Osteocyte (in vitro differentiated cells): ENCODE data around the gene FIGN. TPM values are rescaled to one million over a fixed set of nuclear protein-coding genes. Genes with fewer than 3 reads are reported as not detected.

Experiments
- DNase-seq: peaks from one replicate; pipeline ENCODE4 v3.0.0; 2021; ENCODE audit warnings: mixed read lengths; ENCODE audit not compliant: unreplicated experiment; ENCODE audit errors: extremely low spot score
- H3K27ac Mint-ChIP-seq: one replicate; pipeline ENCODE4 v1.8.0; 2021; ENCODE audit warnings: mild to moderate bottlenecking, mixed read lengths; ENCODE audit not compliant: unreplicated experiment
- H3K27me3 Mint-ChIP-seq: one replicate; pipeline ENCODE4 v1.8.0; 2021; ENCODE audit warnings: mixed read lengths; ENCODE audit not compliant: unreplicated experiment
- H3K36me3 Mint-ChIP-seq: one replicate; pipeline ENCODE4 v1.8.0; 2021; ENCODE audit warnings: mixed read lengths; ENCODE audit not compliant: unreplicated experiment
- H3K4me1 Mint-ChIP-seq: one replicate; pipeline ENCODE4 v1.8.0; 2021; ENCODE audit warnings: mixed read lengths; ENCODE audit not compliant: unreplicated experiment
- H3K4me3 Mint-ChIP-seq: one replicate; pipeline ENCODE4 v1.8.0; 2021; ENCODE audit warnings: mild to moderate bottlenecking, moderate library complexity, mixed read lengths; ENCODE audit not compliant: unreplicated experiment
- H3K9me3 Mint-ChIP-seq: one replicate; pipeline ENCODE4 v1.8.0; 2021; ENCODE audit warnings: mixed read lengths; ENCODE audit not compliant: unreplicated experiment
- CTCF ChIP-seq: fragments of 200-600 bp; sonication (generic); IDR thresholded peaks from 2 replicates; pipeline ENCODE4 v1.5.0; 2021; ENCODE audit warnings: antibody characterized with exemption, mild to moderate bottlenecking, moderate library complexity
- total RNA-seq: library from RNA; stranded (reverse); gene quantifications from 2 replicates; pipeline ENCODE4 v1.2.1, GENCODE V29; 2021

Gene FIGN
- total RNA-seq, 1 donor from 2014 or later = 37.7 TPM

DNA sequence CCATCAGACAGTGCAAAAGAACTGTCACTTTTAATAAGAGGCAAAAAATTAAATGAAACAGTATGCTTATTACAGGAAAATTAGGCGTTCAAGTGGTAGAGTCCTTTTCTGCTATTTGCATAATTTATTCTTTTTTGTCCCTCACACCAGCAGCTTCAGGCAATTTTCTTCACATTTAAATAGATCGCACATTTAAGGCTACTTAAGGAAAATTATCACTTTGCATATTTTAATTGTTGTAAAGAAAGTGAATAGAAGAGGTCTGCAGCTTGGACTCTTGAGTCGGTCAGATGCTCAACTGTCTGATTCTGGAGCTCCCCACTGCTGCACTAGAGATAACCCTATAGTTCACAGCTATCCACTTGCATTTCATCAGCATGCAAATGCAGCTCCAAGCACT lies 141.3 kb downstream of the FIGN start:
- Mint-ChIP-seq H3K27ac (no peak overlapping the region), H3K36me3 (no peaks in the 10 kb centered on the region), H3K9me3 (peaks cover 4% of the 10 kb centered on the region), H3K4me3 (no peak overlapping the region), H3K4me1 (peaks cover 39% of the 10 kb centered on the region), H3K27me3 (no peaks in the 10 kb centered on the region)
- no peak for DNase-seq
- no peak for TF ChIP-seq CTCF

DNA sequence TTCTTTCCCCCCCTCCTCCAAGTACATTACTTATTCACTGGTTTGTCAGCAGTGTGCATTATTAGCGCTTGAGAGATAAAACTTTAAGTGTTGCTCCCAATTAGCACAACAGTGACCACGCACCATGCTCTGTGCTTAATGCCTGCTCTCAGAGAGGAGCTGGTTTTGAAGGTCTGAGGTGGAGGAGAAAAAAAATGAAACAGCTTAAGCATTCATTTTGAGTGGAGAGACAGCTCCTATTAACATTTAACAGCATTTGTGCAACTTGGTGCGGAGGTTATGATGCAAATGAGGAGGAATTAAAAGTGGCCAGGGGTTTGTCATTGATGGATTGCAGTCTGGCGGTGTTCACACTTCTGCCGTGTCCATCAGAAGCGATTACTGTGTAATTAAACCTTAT lies 141.8 kb downstream of the FIGN start:
- no peak for TF ChIP-seq CTCF
- Mint-ChIP-seq H3K27ac (no peak overlapping the region), H3K4me3 (no peak overlapping the region), H3K4me1 (peaks cover 34% of the 10 kb centered on the region), H3K36me3 (no peaks in the 10 kb centered on the region), H3K9me3 (peaks cover 4% of the 10 kb centered on the region), H3K27me3 (no peaks in the 10 kb centered on the region)
- DNase-seq = no peak

DNA sequence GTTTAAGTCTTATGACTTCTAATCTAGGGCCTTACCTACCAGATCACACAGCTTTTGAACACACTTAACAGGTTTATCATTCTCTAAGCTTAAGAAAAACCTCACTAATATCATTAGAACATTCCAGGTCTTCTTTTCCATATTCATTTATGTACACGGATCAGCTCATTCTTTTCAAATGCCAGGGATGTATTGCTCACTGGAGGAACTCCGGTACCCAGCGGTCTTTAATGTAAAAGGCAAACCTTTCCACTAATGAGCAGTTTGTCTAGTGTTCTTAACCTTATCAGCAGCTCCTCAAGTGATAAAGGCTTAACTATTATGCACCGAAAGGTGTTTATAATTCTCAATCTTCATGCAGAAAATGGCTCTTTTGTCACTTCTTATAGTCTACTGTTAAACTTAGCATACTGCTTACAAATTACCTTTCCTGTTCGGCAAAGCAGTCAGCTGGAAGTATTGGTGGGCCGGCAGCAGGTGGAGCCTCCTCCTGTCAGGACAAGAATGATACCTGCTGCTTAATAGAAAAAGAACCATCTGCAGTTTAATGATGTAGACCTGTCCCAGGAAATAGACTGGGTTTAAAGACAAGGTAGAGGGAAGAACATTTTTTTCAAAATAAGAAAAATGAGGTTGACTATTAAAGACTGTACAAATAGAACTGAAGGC lies 142.7 kb downstream of the FIGN start:
- no peak for TF ChIP-seq CTCF
- no peak overlapping the region for H3K27ac Mint-ChIP-seq
- peaks cover 26% of the 10 kb centered on the region for H3K4me1 Mint-ChIP-seq
- H3K9me3 Mint-ChIP-seq = peaks cover 2% of the 10 kb centered on the region
- no peaks in the 10 kb centered on the region for H3K27me3 Mint-ChIP-seq
- no peak for DNase-seq
- H3K4me3 Mint-ChIP-seq = no peak overlapping the region
- no peaks in the 10 kb centered on the region for H3K36me3 Mint-ChIP-seq

GRCh38 chr2:163591461-163591860 lies 144.3 kb downstream of the FIGN start:
- H3K27me3 Mint-ChIP-seq = no peaks in the 10 kb centered on the region
- H3K4me3 Mint-ChIP-seq = no peak overlapping the region
- H3K9me3 Mint-ChIP-seq = no peaks in the 10 kb centered on the region
- DNase-seq = no peak
- TF ChIP-seq CTCF = no peak
- no peaks in the 10 kb centered on the region for H3K36me3 Mint-ChIP-seq
- no peak overlapping the region for H3K27ac Mint-ChIP-seq
- peaks cover 24% of the 10 kb centered on the region for H3K4me1 Mint-ChIP-seq

DNA sequence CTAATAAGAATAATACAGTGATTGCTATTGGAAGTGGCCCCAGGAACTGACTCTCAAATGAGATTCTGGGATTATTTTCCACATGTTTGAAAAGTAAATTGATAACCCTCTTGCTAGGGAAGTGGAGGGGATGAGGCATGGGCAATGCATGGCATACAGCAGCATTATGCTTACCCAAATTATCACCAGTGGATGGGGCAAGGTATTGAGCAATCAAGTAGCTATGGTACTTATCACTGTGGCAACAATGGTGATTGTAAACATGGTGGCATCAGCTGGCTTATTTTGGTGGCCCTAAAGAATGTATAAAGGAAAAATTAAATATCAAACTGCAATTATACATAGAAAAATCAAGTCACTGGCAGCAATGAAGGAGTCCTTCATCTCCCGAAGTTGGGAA lies 155.1 kb downstream of the FIGN start:
- H3K36me3 Mint-ChIP-seq = no peaks in the 10 kb centered on the region
- no peak for TF ChIP-seq CTCF
- H3K9me3 Mint-ChIP-seq = peaks cover 12% of the 10 kb centered on the region
- H3K4me3 Mint-ChIP-seq = no peak overlapping the region
- no peak overlapping the region for H3K27ac Mint-ChIP-seq
- no peak for DNase-seq
- H3K4me1 Mint-ChIP-seq = peaks cover 2% of the 10 kb centered on the region
- H3K27me3 Mint-ChIP-seq = no peaks in the 10 kb centered on the region
